ENCODE measurements around the gene LARGE1. TPM values are rescaled to one million over a fixed set of nuclear protein-coding genes. Genes with fewer than 3 reads are reported as not detected.

LARGE1 gene
- total RNA-seq, 1 experiment from 2014 or later = 23.5 TPM

DNA sequence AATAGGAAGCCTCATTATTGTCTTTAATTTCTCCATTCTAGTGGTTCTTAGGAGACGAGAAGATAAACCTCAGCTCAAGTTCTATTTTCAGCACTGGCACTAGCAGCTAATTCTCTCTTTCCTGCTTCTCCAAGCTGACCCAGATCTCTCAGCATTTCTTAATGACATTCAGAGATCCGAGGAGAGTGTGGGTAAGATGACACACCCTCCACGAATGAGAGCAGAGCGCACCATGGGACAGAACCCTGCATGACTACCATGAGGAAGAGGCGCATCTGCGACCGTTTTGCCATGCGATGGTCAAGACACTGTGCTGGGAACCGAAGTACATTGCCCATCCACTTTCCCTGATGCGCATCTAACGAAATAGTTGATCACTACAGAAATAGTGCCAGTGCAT lies 241.8 kb downstream of the LARGE1 start:
- Histone ChIP-seq H3K27me3 (no peaks in the 10 kb centered on the region), H3K27ac (no peak overlapping the region), H3K4me1 (peaks cover 22% of the 10 kb centered on the region), H3K4me3 (no peak overlapping the region), H3K9me3 (replicated peaks) (no peaks in the 10 kb centered on the region), H3K36me3 (no peaks in the 10 kb centered on the region)
- no peak for DNase-seq

DNA sequence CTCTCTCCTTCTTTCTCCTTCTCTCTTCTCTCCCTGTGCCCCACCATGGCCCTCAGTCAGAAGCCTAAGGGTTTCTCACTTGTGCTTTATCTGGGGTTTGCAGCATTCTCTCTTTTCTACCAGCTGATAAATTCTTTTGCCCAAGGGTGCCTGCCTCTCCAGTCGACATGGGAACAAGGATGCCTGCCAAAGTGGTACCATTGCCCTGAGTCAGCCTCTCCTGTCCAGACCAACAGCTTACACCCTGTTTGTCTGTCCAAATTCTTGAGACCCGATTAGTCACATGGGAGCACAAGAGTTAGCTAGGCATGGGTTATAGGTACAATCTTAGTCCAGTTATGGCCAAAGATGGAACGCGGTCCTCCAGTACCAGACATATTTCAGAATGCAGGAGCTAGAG lies 242.7 kb downstream of the LARGE1 start:
- H3K4me1 ChIP-seq = peaks cover 22% of the 10 kb centered on the region
- DNase-seq = no peak
- H3K36me3 ChIP-seq = no peaks in the 10 kb centered on the region
- H3K4me3 ChIP-seq = no peak overlapping the region
- H3K27me3 ChIP-seq = no peaks in the 10 kb centered on the region
- H3K9me3 ChIP-seq (replicated peaks) = no peaks in the 10 kb centered on the region
- no peak overlapping the region for H3K27ac ChIP-seq

DNA sequence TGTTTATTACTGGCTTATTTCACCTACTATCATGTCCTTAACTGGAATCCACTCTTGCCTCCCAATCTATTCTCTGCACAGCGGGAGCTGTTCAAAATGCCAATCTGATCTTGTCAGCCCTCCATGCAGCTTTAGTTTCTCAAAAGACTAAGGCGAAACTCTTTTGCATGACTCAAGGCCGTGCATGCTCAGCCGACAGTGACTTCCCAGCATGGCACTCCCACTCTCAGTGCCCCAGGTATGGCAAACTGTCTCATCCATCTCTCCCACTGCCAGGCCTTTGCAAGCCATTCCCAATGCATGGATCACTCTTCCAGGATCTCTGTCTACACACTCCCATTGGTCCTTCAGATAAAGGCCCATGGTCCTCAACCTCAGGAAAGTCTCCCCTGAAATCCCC lies 245.9 kb downstream of the LARGE1 start:
- no peaks in the 10 kb centered on the region for H3K27me3 ChIP-seq
- no peak for DNase-seq
- H3K27ac ChIP-seq = no peak overlapping the region
- H3K4me1 ChIP-seq = peaks cover 5% of the 10 kb centered on the region
- no peaks in the 10 kb centered on the region for H3K9me3 ChIP-seq (replicated peaks)
- H3K4me3 ChIP-seq = no peak overlapping the region
- H3K36me3 ChIP-seq = no peaks in the 10 kb centered on the region

DNA sequence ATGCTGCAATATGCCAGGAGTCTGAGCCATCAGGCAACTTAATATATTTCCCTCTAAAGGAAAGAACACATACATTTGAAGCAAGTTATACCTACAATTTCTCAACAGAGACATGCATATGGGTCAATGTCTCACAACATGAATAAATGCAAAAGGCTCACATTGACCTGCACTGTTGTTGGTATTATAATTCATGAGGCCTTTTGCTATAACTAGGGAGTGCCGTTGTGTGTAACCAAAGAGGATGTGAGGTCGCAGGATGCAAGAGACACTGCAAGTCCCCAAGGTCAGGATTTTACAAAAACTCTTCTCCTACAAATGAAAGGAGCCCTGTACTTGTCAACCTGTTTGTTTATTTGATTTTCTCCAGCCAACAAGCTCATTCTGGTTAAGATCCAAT lies 250.5 kb downstream of the LARGE1 start:
- H3K27ac ChIP-seq = no peak overlapping the region
- no peaks in the 10 kb centered on the region for H3K27me3 ChIP-seq
- H3K4me3 ChIP-seq = no peak overlapping the region
- DNase-seq = no peak
- H3K36me3 ChIP-seq = no peaks in the 10 kb centered on the region
- no peaks in the 10 kb centered on the region for H3K9me3 ChIP-seq (replicated peaks)
- peaks cover 4% of the 10 kb centered on the region; the same call in 1 of the 2 replicates for H3K4me1 ChIP-seq

DNA sequence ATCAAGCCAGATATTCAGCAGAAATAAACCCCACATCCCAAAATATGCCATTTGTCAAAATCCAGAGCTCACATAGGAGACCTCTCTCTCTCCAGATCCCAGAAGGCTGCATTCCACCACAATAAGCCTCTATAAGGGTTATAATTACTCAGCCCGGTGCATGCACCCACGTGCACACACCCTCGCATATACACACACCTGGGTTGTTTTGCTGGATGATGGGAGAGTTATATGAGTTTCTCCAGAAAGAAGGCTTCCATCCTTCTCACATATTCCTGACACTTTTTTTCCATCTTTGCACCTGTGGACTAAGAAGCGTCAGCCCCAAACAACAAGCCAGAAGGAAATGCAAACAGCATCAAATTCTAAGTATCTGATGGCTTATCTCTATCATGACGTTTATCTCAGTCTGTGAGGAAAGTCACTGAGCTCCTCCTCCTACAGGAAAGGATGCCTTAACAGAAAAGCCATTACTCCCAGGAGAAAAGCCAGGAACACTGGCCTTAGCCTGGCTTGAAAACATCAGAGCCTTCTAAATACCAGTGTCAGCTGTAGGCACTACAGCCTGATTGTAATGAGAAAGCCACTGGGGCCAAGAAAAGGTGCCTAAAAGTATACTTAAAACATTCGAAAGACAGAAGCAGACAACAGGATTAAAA lies 253.2 kb downstream of the LARGE1 start:
- Histone ChIP-seq H3K36me3 (no peaks in the 10 kb centered on the region), H3K27ac (peak overlapping the region; percentile 52; the same call in 1 of the 2 replicates), H3K4me1 (peaks cover 4% of the 10 kb centered on the region; the same call in 1 of the 2 replicates), H3K9me3 (replicated peaks) (no peaks in the 10 kb centered on the region), H3K27me3 (no peaks in the 10 kb centered on the region), H3K4me3 (no peak overlapping the region)
- DNase-seq = no peak

DNA sequence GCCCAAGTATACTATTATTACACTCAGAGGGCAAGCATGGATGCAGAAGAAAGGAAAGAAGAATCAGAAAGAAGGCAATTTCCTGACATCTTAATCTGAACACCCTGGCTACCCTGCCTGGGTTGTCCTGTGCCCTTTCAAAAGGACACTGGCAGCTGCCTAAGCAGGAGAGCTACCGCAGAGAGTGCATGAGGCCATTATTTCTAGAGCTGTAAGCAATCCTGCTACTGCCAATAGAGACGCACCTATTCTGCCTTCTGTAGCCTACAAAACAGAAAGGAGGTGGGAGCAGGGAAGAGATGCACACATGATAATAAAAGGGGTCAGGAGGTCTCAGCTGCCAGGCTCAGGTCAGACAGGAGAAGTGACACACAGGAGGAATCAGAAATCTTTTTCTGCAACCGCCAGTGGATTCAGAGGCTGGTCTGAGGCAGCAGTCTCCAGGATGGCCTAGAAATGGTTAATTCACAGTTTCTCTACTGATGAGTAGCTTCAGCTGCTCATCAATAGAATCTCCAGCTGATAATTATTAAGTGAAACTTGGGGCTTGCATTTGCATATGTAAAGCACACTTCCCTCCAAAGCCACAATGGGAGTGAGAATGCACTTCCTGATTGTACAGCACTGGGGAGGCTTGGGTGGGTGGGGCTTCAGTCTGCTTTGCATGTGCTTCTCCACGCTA lies 253.9 kb downstream of the LARGE1 start:
- no peak overlapping the region for H3K4me3 ChIP-seq
- DNase-seq = peak; percentile 37 to 42
- H3K27me3 ChIP-seq = no peaks in the 10 kb centered on the region
- peak overlapping the region; percentile 52; the same call in 1 of the 2 replicates for H3K27ac ChIP-seq
- H3K36me3 ChIP-seq = no peaks in the 10 kb centered on the region
- H3K9me3 ChIP-seq (replicated peaks) = no peaks in the 10 kb centered on the region
- peaks cover 4% of the 10 kb centered on the region; the same call in 1 of the 2 replicates for H3K4me1 ChIP-seq

DNA sequence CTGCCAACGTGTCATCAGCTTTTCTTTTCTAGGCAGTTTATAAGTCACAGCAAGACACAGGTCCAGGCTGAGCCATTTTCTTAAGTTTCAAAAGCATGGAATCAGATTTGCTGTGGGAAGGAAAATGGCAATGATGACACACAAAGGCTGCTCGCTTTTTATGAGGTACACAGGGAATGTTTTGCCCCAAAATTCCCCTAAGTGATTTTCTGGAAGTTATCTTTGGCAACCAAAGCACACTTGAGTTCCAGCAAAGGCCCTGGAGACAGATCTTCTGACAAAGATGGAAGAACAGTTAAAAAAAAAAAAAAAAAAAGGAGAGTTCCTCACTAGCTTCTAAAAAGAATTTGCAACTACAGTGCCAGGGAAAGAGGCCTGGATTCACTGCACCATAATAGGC lies 260.8 kb downstream of the LARGE1 start:
- Histone ChIP-seq H3K27ac (no peak overlapping the region), H3K27me3 (no peaks in the 10 kb centered on the region), H3K4me1 (no peaks in the 10 kb centered on the region), H3K36me3 (no peaks in the 10 kb centered on the region), H3K4me3 (no peak overlapping the region), H3K9me3 (replicated peaks) (no peaks in the 10 kb centered on the region)
- DNase-seq = no peak

DNA sequence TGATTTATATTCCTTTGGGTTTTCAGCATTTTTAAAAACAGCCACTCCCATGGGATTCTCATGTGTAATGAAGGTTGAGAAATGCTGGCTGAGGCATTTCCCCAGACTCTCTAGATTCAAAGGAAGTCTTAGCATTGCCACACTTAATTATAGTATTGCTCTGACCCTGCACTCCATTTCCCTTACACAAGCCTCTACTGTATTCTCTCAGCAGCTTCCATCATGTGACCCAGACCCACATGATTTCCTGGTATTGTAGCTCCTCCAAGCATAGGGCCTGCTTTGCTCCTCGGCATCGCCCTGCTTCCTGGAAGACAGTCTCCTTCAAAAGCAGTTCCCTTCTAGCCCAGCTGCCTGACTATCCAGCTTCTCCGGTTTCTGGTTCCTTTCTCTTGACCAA lies 261.5 kb downstream of the LARGE1 start:
- Histone ChIP-seq H3K9me3 (replicated peaks) (no peaks in the 10 kb centered on the region), H3K27ac (no peak overlapping the region), H3K4me3 (no peak overlapping the region), H3K4me1 (no peaks in the 10 kb centered on the region), H3K36me3 (no peaks in the 10 kb centered on the region), H3K27me3 (no peaks in the 10 kb centered on the region)
- no peak for DNase-seq

DNA sequence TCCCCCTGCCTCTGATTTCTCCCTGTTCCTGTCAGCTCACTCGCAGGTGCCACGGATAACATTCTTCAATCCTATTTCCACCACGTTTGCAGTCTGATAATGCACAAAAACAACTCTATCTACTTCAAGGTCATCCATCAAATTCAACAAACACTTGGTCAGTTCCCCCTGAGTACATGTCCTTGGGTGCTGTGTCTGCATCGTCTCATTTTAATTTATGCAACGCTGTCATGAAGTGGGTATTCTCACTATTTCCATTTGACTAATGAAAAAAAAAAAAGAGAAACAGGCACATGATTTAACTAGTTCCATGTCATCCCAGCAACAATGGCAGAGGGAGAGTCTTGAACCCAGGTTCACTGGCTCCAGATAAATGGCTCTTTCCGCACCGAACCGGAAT lies 262.6 kb downstream of the LARGE1 start:
- H3K36me3 ChIP-seq = no peaks in the 10 kb centered on the region
- no peaks in the 10 kb centered on the region for H3K27me3 ChIP-seq
- H3K9me3 ChIP-seq (replicated peaks) = no peaks in the 10 kb centered on the region
- H3K27ac ChIP-seq = no peak overlapping the region
- DNase-seq = no peak
- H3K4me3 ChIP-seq = no peak overlapping the region
- no peaks in the 10 kb centered on the region for H3K4me1 ChIP-seq

DNA sequence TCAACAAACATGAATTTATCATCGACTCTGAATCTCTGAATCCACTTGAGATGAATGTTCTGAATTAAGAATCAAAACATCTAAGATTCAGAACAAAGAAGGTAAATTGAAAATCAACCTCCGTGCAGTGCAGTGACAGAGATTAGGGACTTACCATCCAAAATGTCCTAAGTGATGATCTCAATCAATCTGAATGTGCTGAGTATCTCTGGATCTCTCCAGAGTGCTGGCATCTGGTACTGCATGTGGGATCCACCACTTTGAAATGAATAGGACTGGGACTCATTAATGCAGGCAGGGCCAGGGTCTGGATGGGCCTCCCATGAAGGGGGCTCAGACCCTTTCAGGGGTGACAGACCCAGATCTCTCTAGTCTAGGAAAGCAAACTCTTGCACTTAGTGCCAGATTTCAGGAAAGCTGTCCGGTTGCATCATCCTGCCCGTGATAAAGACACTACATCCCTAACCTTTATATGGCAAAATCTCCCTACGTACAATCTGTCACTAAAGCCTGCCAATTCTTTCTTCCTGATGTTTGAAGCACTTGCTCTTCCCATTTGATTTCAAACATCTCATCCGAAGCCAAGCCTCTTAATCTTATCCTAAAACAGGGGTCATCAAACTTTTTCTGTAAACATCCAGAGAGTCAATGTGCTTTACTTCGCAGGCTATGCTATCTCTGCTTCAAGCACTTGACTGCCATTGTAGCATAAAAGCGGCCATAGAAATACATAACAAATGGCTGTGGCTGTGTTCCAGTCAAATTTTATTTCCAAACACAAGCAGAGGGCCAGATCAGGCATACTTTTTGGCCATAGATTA lies 263.3 kb downstream of the LARGE1 start:
- no peaks in the 10 kb centered on the region for H3K4me1 ChIP-seq
- DNase-seq = no peak
- no peaks in the 10 kb centered on the region for H3K36me3 ChIP-seq
- no peaks in the 10 kb centered on the region for H3K27me3 ChIP-seq
- no peak overlapping the region for H3K27ac ChIP-seq
- no peaks in the 10 kb centered on the region for H3K9me3 ChIP-seq (replicated peaks)
- H3K4me3 ChIP-seq = no peak overlapping the region

DNA sequence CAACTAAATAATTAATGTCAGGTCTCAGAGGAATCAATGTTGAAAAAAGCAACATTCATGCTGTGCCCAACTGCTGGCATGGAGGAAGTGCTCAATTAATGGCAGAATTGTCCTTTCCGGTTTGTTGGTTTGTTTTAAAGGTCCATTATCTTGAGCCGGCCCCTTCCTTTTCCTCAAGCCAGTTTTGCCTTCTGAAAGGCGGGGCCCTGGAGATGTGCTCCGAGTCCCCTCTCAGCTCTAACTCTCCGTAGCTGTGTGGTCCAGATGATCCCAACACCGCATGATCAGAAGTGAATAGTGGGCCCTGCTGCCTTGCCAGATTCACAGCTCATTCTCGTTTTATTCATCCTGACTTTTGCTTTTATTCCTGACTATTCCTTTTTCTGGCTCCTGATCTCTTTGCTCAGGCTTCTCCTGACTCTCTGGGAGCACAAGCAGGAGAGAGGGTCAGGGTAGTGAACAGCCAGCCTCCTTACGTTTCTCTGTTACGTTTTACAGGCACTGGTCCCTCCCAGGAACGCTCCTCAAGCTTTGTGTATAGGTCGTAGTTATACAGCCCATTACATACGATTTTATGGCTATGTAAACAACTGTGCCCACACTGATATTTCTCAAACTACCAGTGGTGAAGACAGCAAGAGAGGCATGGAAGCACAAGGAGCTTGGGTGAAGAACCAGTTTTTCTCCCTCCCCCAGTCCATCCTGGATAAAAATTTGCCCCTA lies 265.9 kb downstream of the LARGE1 start:
- Histone ChIP-seq H3K4me1 (no peaks in the 10 kb centered on the region), H3K9me3 (replicated peaks) (no peaks in the 10 kb centered on the region), H3K27ac (no peak overlapping the region), H3K36me3 (no peaks in the 10 kb centered on the region), H3K4me3 (no peak overlapping the region), H3K27me3 (no peaks in the 10 kb centered on the region)
- no peak for DNase-seq

DNA sequence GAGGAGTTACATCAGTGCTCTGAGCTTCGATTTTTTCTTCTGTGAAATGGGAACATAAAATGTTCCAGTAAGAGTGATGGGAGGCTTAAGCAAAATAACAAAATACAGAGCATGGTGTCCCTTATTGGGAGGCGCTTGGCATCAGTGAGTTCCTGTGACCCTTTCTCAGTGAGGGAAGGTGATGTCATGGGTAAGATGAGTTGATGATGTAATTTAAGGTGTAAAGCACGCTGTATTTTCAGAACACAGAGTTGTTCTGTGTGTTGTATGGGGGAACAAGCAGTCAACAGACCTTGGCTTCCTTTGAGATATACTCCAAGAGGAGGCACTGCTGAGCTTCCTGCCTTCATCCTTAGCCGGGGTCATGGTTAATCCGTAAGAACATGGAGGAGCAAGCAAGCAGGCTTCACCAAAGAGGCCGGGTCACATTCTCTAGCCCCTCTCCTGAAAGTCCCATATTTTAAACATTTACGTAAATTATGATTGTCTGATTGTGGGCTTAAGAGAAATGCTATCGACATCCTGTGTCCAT lies 266.7 kb downstream of the LARGE1 start:
- H3K9me3 ChIP-seq (replicated peaks) = no peaks in the 10 kb centered on the region
- no peak overlapping the region for H3K27ac ChIP-seq
- no peaks in the 10 kb centered on the region for H3K36me3 ChIP-seq
- no peaks in the 10 kb centered on the region for H3K27me3 ChIP-seq
- H3K4me1 ChIP-seq = no peaks in the 10 kb centered on the region
- no peak for DNase-seq
- no peak overlapping the region for H3K4me3 ChIP-seq

DNA sequence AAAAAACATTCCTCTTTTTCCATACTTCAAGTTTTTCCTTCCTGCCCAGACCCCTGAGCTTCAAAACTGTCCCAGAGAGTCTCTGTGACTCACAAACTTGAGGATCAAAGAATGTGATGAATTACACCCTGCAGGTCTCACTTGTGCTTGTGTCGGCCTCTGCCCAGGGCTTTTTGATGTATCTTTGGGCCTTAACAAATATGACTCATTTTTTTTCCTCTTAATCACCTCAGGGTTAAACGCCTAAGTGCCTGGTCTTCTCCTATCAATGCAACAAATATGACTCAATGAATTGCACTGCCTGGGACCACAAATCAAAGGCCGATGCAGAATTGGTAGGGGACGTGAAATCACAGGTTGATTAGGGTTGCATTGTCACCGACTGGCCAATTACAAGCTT lies 267.7 kb downstream of the LARGE1 start:
- no peak overlapping the region for H3K4me3 ChIP-seq
- H3K9me3 ChIP-seq (replicated peaks) = no peaks in the 10 kb centered on the region
- H3K4me1 ChIP-seq = no peaks in the 10 kb centered on the region
- no peak for DNase-seq
- no peaks in the 10 kb centered on the region for H3K36me3 ChIP-seq
- no peak overlapping the region for H3K27ac ChIP-seq
- no peaks in the 10 kb centered on the region for H3K27me3 ChIP-seq

DNA sequence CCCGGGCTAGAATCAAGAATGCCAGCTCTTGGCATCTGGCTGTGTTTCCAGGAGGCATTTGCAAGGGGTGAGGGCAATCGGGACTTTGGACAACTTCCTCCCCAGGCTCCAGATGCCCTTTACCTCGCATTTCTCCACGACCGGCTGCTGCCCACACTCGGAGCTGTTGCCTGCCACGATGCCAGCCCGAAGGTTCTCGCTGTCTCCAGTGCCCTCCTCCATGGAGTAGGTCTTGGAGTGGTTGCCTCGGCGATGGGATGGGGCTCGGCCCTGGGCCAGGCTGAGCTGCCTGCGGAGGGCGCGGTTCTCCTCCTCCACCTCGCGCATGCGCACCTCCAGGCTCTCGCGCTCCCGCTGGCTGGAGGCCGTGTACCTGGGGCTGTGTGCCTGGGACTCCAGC lies 270.0 kb downstream of the LARGE1 start:
- Histone ChIP-seq H3K36me3 (no peaks in the 10 kb centered on the region), H3K9me3 (replicated peaks) (no peaks in the 10 kb centered on the region; the same call in 1 of the 2 replicates), H3K27ac (no peak overlapping the region), H3K4me3 (no peak overlapping the region), H3K27me3 (no peaks in the 10 kb centered on the region), H3K4me1 (no peaks in the 10 kb centered on the region)
- no peak for DNase-seq

Measured in SJCRH30 (cell line).